Stimulated activated CD4-positive, alpha-beta T cell treated with anti-CD3 and anti-CD28 coated beads, TNF-alpha, amount 100 ng/mL, for 4 hours (primary cell): Measurements from ENCODE around the gene PKN1.

ENCODE experiments used
- DNase-seq, 3 experiments: peaks; one replicate each; pipeline ENCODE4 v3.0.0-alpha.2; 2020; ENCODE audit warnings: low read depth in 3 of 3

The PKN1 gene

GRCh38 chr19:14463747-14464146 lies 30.6 kb downstream of the PKN1 start:
- no peak for DNase-seq

GRCh38 chr19:14467391-14467790 lies 34.3 kb downstream of the PKN1 start:
- no peak for DNase-seq

DNA sequence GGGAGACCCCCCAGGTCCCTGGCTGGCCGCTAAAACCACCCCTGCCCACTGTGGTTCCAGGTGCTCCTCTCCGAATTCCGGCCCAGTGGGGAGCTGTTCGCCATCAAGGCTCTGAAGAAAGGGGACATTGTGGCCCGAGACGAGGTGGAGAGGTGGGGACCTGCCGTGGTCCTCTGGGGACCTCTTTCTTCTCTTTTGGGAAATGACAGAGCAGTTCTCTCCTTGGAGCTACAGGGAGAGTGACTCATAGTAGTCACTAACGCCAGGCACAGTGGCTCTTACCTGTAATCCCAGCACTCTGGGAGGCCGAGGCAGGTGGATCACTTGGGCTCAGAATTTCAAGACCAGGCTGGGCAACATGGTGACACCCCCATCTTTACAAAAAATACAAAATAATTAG lies 34.7 kb downstream of the PKN1 start:
- DNase-seq: no peak

GRCh38 chr19:14470031-14470876 lies 37.1 kb downstream of the PKN1 start:
- DNase-seq: no peak

DNA sequence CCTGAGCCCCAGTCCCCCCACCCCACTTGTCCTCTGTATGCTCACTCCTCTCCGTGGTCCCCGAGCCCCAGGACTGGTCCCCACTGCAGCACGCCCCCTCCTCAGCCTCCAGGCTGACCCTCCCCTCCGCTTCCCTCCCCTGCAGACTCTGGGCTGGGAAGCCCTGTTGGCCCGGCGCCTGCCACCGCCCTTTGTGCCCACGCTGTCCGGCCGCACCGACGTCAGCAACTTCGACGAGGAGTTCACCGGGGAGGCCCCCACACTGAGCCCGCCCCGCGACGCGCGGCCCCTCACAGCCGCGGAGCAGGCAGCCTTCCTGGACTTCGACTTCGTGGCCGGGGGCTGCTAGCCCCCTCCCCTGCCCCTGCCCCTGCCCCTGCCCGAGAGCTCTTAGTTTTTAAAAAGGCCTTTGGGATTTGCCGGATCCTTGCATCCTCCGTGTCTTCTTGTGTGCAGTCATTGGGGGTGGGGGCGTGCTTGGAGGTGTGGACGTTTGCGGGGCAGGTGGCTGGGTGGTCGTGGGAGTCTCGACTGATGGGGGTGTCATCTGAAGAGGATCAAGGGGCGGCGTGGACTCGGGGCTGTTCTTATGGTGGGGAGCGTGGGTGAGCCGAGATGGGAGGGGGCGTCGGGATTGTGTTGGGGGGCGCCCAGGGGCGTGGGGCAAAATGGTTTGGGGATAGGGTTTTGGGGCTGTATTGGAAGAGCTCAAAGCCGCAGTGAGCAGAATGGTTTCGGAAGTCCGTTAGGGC lies 38.5 kb downstream of the PKN1 start:
- no peak for DNase-seq

DNA sequence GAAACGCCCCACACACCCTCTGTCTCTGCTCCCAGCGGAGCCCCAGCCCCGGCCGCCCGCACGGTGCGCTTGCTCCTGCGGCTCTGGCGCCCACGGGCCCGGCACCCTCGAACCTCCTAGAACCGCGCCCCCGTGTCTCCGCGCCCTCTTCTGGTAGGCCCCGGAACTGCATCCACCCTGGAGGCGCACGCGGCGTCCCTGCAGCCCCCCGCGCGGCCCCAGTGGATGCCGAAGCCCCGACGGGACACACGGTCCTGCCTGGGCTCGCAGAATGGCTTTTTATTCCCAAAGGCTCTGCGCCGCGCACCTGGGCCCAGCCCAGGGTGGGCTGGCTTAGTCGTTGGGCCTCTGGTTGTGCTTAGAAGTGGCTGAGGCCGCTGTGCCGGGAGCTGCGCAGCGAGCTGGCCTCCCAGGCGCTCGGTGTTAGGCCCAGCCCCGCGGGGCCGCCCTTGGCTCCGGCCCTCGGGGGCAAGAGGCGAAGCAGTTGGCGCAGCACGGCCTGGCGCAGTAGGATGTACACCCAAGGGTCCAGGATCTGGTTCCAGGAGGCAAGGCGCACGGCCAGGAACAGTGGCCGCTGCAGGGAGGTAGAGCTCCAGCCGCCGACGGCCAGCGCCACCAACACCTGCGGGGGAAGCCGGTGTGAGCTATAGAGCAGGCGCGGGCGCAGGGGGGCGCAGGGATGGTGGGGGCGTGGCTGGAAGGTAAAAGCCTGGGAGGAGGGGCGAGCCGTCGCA lies 39.3 kb downstream of the PKN1 start:
- peak; percentile 82 to 83 (median 82) for DNase-seq

GRCh38 chr19:14473073-14473977 lies 40.2 kb downstream of the PKN1 start:
- no peak for DNase-seq

DNA sequence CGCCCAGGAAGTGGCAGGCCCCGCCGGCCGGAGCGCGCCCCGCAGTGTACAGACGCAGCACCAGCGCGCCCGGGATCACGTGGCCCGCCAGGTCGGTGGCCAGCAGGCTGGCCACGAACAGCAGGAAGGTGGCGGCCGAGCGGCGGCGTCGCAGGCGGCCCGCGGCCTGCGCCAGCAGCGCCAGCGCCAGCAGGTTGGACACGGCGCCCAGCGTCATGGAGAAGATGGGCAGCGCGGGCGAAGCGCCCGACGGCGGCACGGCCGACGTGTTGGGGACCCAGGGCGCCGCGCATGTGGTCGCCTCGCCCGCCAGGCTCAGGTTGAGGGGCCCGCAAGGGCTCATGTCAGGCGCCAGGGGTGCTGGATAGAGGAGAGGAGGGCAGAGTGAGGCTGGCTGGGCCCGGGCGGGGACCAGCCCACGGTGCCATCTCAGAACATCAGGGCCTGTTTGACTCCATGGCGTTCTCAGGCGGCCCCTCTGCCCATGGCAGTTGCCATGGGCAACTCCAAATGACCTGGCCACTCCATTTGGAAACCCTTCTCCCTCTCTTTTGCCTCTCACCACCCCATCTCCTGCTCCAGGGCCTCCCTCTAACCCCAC lies 41.0 kb downstream of the PKN1 start:
- no peak for DNase-seq

DNA sequence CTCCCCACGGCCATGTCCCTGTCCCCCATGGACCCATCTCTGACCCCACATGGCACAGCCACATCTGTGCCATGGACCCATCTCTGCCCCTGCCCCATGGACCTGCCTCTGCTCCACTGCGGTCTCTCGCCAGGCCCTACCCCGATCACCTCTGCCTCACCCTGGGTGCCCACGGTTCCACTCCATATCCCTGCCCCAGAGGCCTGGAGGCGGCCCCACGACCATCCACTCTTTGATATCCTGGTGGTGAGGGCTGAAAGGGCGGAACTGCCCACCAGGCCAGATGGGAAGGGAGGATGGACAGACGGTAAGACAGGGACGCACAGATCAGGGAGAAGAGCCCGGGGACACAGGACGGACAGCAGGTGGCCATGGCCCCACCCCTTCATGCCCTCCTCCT lies 41.7 kb downstream of the PKN1 start:
- DNase-seq: no peak

GRCh38 chr19:14475251-14476073 lies 42.4 kb downstream of the PKN1 start, which contains the start of gene PTGER1:
TSS of gene PTGER1 (minus strand) at chr19:14475354. CDS start at chr19:14474320, 1,034 bp downstream.
- no peak for DNase-seq

DNA sequence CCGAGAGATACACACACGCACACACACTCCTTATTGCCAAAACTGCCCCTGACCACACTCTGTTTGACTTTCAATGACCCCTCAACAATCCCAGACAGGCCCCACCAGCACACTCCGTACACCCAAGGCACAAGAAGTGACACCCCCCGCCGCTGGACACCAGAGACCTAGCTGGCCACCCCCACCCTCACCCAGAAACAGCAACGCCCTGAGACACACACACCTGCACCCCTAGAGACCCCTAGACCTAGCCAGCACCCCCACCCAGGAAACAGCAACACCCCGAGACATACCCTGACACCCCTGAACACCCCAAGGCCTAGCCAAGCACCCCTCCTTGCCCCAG lies 43.2 kb downstream of the PKN1 start:
- no peak for DNase-seq

- DNase-seq: no peak
Measured at GRCh38 chr19:14476673-14477401, 43.7 kb downstream of the PKN1 start.

DNA sequence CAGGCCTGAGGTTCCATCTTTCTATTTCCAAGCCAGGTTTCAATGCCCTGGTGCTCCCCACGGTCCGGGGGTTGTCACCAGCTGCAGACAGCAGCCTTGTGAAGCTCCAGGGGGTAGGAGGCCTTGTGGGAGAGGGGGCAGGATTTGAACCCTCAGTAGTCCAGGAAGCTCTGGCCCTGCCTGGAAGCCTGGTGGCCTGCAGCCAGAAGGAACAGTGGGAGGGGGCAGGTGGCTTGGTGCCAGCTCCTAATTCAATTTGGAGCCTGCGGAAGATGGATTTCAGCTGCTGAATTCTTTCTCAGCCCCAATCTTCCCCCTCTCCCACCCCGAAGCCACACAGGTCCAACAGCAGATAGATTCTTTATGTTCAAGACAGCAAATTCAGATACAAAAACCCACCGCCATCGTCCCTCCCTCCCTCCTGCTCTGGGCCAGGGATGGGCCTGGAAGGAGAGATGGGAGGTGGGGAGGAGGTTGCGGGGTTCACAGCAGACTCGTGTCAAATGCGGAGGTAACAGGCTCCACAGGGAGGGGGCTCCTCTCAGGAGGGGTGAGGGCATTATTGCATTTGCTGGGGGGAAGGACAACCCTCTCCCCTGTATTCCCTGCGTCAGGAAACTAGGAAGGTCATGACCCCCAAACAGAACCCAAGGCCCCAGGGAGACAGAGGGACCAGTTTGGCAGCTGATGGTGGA lies 44.5 kb downstream of the PKN1 start:
- DNase-seq: no peak

- no peak for DNase-seq
Measured at GRCh38 chr19:14478113-14478545, 45.0 kb downstream of the PKN1 start.

GRCh38 chr19:14479309-14479974 lies 46.3 kb downstream of the PKN1 start:
- DNase-seq: no peak

- DNase-seq: peak; percentile 40 to 58 (median 49)
Measured at GRCh38 chr19:14479975-14480699, 47.0 kb downstream of the PKN1 start.

GRCh38 chr19:14480700-14481079 lies 47.6 kb downstream of the PKN1 start:
- no peak for DNase-seq
